Ascending aorta (tissue), 2 donors: ENCODE results near the gene CKMT2. TPM values are rescaled to one million over a fixed set of nuclear protein-coding genes. Genes with fewer than 3 reads are reported as not detected.

Source experiments
- DNase-seq, 2 donors: peaks; one replicate each; pipeline ENCODE4 v3.0.0-alpha.2; 2019; ENCODE audit warnings: low spot score in 2 of 2
- H3K27ac ChIP-seq, 2 donors: fragments of 200-600 bp; sonication (generic); one replicate each; pipeline ENCODE4 v1.5.1; 2016 to 2017; ENCODE audit warnings: mild to moderate bottlenecking in 1 of 2
- H3K27me3 ChIP-seq: fragments of 200-600 bp; sonication (generic); one replicate; pipeline ENCODE4 v1.5.1; 2017
- H3K36me3 ChIP-seq, 2 donors: fragments of 200-600 bp; sonication (generic); one replicate each; pipeline ENCODE4 v1.5.1; 2016
- H3K4me1 ChIP-seq, 2 donors: fragments of 200-600 bp; sonication (generic); one replicate each; pipeline ENCODE4 v1.5.1; 2016 to 2017; ENCODE audit warnings: mild to moderate bottlenecking in 1 of 2
- H3K4me3 ChIP-seq, 2 donors: fragments of 200-600 bp; sonication (generic); one replicate each; pipeline ENCODE4 v1.5.1; 2016 to 2017; ENCODE audit warnings: mild to moderate bottlenecking in 1 of 2
- H3K9me3 ChIP-seq, 2 donors: fragments of 200-600 bp; sonication (generic); one replicate each; pipeline ENCODE4 v1.5.1; 2016
- CTCF ChIP-seq, 3 experiments: fragments of 200-600 bp in 2 of 3; fragments of 450-650 bp in 1 of 3; sonication (generic) in 2 of 3; IDR thresholded peaks; one replicate each; pipeline ENCODE4 v1.5.1; 2016 to 2019; ENCODE audit warnings: antibody characterized with exemption in 3 of 3, mild to moderate bottlenecking in 1 of 3, moderate library complexity in 1 of 3
- intact Hi-C: fragments of 100-400 bp; cut with DNase I; formaldehyde crosslinking; loops from one replicate; pipeline ENCODE4 v1.15.1; 2023
- total RNA-seq: library from RNA; depleted of rRNA; stranded (reverse); fragments of >200 nt; gene quantifications from one replicate; pipeline ENCODE4 v1.1.0, GENCODE V29; 2016

The CKMT2 gene
- total RNA-seq, 1 donor from 2014 or later = 0.43 TPM

GRCh38 chr5:81228084-81228483 lies 5.0 kb upstream of the CKMT2 start:
- no peaks in the 10 kb centered on the region for H3K9me3 ChIP-seq
- no peak overlapping the region for H3K4me3 ChIP-seq
- DNase-seq = no peak
- peaks cover 0 to 3% of the 10 kb centered on the region in 2 donors for H3K4me1 ChIP-seq
- no peak overlapping the region for H3K27ac ChIP-seq
- H3K36me3 ChIP-seq = no peaks in the 10 kb centered on the region
- no peak for TF ChIP-seq CTCF (IDR thresholded peaks at IDR 0.05)
- intact Hi-C loops = no loop called here
- no peaks in the 10 kb centered on the region for H3K27me3 ChIP-seq

GRCh38 chr5:81230416-81230815 lies 2.7 kb upstream of the CKMT2 start:
- no peak for TF ChIP-seq CTCF (IDR thresholded peaks at IDR 0.05)
- peak overlapping the region; percentile 93 to 98 for H3K27ac ChIP-seq
- DNase-seq = no peak
- intact Hi-C loops = loop anchor here (10.0 kb wide), 3 partner anchors 544 to 1716 kb away; partner anchors contain the start of genes ATG10 and HOMER1
- H3K4me3 ChIP-seq = no peak overlapping the region
- H3K36me3 ChIP-seq = no peaks in the 10 kb centered on the region
- peaks cover 6 to 19% of the 10 kb centered on the region in 2 donors for H3K4me1 ChIP-seq
- no peaks in the 10 kb centered on the region for H3K27me3 ChIP-seq
- H3K9me3 ChIP-seq = no peaks in the 10 kb centered on the region

GRCh38 chr5:81232464-81233079 lies 550 bp upstream of the CKMT2 start:
- peak overlapping the region; percentile 55 to 70 for H3K4me3 ChIP-seq
- H3K27ac ChIP-seq = peak overlapping the region; percentile 93 to 98
- H3K4me1 ChIP-seq = peaks cover 11 to 27% of the 10 kb centered on the region in 2 donors
- no peak for TF ChIP-seq CTCF (IDR thresholded peaks at IDR 0.05)
- intact Hi-C loops = loop anchor here (2.0 to 10.0 kb wide), 5 partner anchors 68 to 1718 kb away; partner anchors contain the start of genes ATG10, HOMER1 and ZCCHC9
- peak; percentile 80 to 94 for DNase-seq
- H3K27me3 ChIP-seq = no peaks in the 10 kb centered on the region
- H3K9me3 ChIP-seq = no peaks in the 10 kb centered on the region
- no peaks in the 10 kb centered on the region for H3K36me3 ChIP-seq

GRCh38 chr5:81234299-81234698 lies 1.2 kb downstream of the CKMT2 start:
- Histone ChIP-seq H3K27ac (peak overlapping the region; percentile 93 to 98), H3K9me3 (no peaks in the 10 kb centered on the region), H3K4me1 (peaks cover 11 to 29% of the 10 kb centered on the region in 2 donors), H3K36me3 (no peaks in the 10 kb centered on the region), H3K27me3 (no peaks in the 10 kb centered on the region), H3K4me3 (peak overlapping the region in 1 of 2 donors; percentile 70)
- no peak for DNase-seq
- intact Hi-C loops = loop anchor here (10.0 kb wide), 3 partner anchors 541 to 1719 kb away; partner anchors contain the start of genes ATG10 and HOMER1
- TF ChIP-seq CTCF (IDR thresholded peaks at IDR 0.05) = no peak

GRCh38 chr5:81234801-81235200 lies 1.7 kb downstream of the CKMT2 start:
- DNase-seq = no peak
- Histone ChIP-seq H3K4me3 (peak overlapping the region in 1 of 2 donors; percentile 39), H3K36me3 (no peaks in the 10 kb centered on the region), H3K27ac (peak overlapping the region; percentile 93 to 98), H3K4me1 (peaks cover 11 to 30% of the 10 kb centered on the region in 2 donors), H3K27me3 (no peaks in the 10 kb centered on the region), H3K9me3 (no peaks in the 10 kb centered on the region)
- no peak for TF ChIP-seq CTCF (IDR thresholded peaks at IDR 0.05)
- intact Hi-C loops = loop anchor here (10.0 kb wide), 3 partner anchors 540 to 1720 kb away; partner anchors contain the start of genes ATG10 and HOMER1
